GM10248 (cell line): ENCODE data around the gene GCHFR.

Experiments
- CTCF ChIA-PET: fragments of 300-600 bp; sonication (Branson Sonifier 250); formaldehyde crosslinking; extraction: SDS; loops from one replicate; lab custom pipeline; 2021; ENCODE audit warnings: antibody characterized with exemption; lab: Yijun Ruan, JAX
- POLR2A ChIA-PET: fragments of 350-650 bp; sonication (Branson Sonifier 250); formaldehyde crosslinking; extraction: SDS; loops from one replicate; lab custom pipeline; 2020; ENCODE audit warnings: antibody characterized with exemption; lab: Yijun Ruan, JAX
- DNase-seq: peaks from one replicate; pipeline ENCODE4 v3.0.0; 2012; ENCODE audit errors: extremely low spot score
- CTCF ChIP-seq: IDR thresholded peaks from 2 replicates; pipeline ENCODE4 v1.5.1; 2012; ENCODE audit warnings: mild to moderate bottlenecking, low read depth; ENCODE audit errors: extremely low read depth, missing control alignments, control extremely low read depth

GCHFR gene

DNA sequence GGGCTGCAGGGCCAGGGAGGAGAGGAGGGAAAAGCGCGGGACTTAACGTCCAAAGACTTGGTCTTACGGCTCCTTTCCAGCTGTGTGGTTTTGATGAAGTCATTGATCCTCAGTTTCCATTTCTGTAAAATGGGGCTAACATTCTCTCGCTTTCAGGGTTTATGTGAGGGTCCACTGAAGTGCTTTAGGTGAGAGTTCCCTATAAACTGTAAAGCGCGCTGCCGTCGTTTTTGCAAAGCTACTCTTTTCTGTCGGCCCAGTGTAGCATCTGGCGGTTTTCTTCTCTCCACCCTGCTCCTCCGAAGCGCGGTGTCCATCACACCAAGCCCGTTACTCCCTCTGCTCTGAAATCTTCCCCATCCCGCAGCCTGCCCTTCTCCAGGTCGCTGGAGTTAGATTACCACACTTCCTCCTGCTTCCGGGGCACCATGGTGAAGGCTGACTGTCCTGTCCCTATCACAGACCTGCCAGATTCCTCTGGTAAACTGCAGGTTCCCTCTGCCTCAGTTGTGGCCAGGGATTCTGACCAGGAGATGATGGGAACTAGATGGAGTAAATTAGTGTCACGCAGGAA lies 44.1 kb downstream of the GCHFR start:
- CTCF ChIA-PET = interaction anchor here (1.1 to 3.2 kb wide), 5 partner anchors 25 to 95 kb away, joined by 3 to 20 read pairs (median 3); no protein-coding TSS in a partner anchor

GRCh38 chr15:40808861-40809450 lies 45.1 kb downstream of the GCHFR start:
- CTCF ChIA-PET = interaction anchor here (1.3 to 3.2 kb wide), 3 partner anchors 49 to 94 kb away, joined by 3 to 20 read pairs (median 3); partner anchors contain the start of gene VPS18
- TF ChIP-seq CTCF = no peak
- POLR2A ChIA-PET = no interaction called here
- DNase-seq = no peak

More for the DNA sequence above, 44.1 kb downstream of the GCHFR start:
- DNase-seq = no peak
- TF ChIP-seq CTCF = no peak
- POLR2A ChIA-PET = interaction anchor here (0.8 kb wide), 1 partner anchor 70 kb away, joined by 3 read pairs; no protein-coding TSS in a partner anchor

GRCh38 chr15:40812721-40813425 lies 49.0 kb downstream of the GCHFR start:
- ChIA-PET CTCF (interaction anchor here (0.9 to 4.1 kb wide), 8 partner anchors 9 to 82 kb away, joined by 3 to 31 read pairs (median 4); partner anchors contain the start of genes PPP1R14D and VPS18), POLR2A (no interaction called here)
- DNase-seq = no peak
- no peak for TF ChIP-seq CTCF

DNA sequence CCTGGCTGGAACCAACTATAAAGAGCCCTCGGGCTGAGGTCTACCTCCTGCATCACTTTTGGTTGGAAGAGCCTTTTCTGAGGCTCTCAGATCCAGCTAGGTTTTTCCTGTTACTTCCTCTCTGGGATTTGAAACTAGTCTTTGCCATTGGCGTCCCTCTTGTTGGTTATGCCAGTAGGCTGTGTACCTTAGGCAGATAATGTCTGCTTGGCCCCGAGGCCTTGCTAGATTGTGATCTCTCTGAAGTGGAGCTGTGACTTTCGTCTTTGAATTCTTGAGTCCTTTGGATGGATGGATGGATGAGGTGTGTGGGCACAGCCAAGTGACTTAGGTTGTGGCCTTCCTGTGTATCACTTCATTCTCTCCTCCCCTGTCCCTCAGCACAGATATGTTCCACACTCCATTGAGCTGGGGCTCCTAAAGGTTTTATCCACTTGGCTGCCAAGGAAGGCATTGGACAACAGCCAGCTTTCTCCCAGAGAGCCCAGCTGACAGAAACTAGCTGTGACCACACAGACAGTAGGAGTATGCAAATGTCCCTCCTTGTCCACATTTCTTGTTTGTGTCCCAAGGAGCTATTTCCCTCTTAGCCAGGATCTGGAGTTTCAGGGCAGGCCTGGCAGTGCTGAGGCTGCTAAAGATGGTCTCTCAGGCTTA lies 51.3 kb downstream of the GCHFR start:
- DNase-seq = no peak
- CTCF ChIA-PET = interaction anchor here (0.8 to 4.1 kb wide), 9 partner anchors 10 to 135 kb away, joined by 3 to 31 read pairs (median 3); partner anchors contain the start of gene VPS18
- TF ChIP-seq CTCF = no peak
- POLR2A ChIA-PET = no interaction called here
